ENCODE measurements around the gene FBXO10.

Gene FBXO10

DNA sequence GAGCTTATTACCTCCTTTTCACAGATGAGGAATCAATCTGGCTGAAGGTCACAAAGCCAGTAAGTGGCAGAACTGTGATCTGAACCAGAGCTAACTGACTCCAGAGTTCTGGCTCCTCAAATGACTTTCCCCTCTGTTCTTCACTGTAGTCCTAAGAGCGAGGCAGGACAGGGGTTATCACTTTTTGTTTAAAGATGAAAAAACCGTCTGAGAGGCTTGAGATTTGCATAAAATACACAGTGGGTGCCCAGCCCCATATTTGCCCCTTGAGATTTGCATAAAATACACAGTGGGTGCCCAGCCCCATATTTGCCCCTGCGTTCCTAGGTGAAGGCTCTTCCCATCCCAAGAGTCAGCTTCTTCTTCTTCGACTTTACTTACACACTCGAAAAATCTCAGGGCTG is 667 bp downstream of the FBXO10 start:
- H3K4me3 ChIP-seq (replicated peaks; ENCODE audit: insufficient read depth, low read length), result no peak overlapping the region
- H3K27me3 ChIP-seq (ENCODE audit: insufficient read depth, poor library complexity, severe bottlenecking), result no peaks in the 10 kb centered on the region
- no peak for DNase-seq (ENCODE audit: low read depth in 1 of 2, low spot score in 1 of 2)
- TF ChIP-seq, protein P1, sequence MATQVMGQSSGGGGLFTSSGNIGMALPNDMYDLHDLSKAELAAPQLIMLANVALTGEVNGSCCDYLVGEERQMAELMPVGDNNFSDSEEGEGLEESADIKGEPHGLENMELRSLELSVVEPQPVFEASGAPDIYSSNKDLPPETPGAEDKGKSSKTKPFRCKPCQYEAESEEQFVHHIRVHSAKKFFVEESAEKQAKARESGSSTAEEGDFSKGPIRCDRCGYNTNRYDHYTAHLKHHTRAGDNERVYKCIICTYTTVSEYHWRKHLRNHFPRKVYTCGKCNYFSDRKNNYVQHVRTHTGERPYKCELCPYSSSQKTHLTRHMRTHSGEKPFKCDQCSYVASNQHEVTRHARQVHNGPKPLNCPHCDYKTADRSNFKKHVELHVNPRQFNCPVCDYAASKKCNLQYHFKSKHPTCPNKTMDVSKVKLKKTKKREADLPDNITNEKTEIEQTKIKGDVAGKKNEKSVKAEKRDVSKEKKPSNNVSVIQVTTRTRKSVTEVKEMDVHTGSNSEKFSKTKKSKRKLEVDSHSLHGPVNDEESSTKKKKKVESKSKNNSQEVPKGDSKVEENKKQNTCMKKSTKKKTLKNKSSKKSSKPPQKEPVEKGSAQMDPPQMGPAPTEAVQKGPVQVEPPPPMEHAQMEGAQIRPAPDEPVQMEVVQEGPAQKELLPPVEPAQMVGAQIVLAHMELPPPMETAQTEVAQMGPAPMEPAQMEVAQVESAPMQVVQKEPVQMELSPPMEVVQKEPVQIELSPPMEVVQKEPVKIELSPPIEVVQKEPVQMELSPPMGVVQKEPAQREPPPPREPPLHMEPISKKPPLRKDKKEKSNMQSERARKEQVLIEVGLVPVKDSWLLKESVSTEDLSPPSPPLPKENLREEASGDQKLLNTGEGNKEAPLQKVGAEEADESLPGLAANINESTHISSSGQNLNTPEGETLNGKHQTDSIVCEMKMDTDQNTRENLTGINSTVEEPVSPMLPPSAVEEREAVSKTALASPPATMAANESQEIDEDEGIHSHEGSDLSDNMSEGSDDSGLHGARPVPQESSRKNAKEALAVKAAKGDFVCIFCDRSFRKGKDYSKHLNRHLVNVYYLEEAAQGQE (IDR thresholded peaks at IDR 0.05; ENCODE audit: insufficient replicate concordance, low read depth), result no peak
- TF ChIP-seq CTCF (IDR thresholded peaks at IDR 0.05; ENCODE audit: insufficient read depth, low read length), result no peak
- no peak overlapping the region for H3K27ac ChIP-seq (replicated peaks)

DNA sequence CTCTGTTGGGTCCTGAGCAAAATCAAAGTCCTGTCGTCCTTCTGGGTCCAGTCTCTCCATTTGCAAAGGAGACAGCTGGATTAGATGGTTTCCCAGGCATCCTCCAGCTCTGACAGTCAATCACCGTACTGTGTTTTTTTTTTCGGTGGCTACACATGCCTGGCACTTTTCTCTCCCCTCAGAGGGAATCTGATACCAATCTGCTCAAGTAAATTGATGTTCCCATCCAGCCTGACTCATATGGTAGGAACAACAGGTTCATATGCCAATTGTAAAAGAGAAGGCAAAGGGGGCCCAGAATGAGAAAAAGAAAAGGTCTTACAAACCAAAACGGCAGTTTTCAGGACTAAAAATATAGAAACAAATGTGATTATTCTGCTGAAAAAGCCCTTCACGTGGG is 1.2 kb downstream of the FBXO10 start:
- Histone ChIP-seq H3K27me3 (ENCODE audit: insufficient read depth, poor library complexity, severe bottlenecking) (no peaks in the 10 kb centered on the region), H3K4me3 (replicated peaks; ENCODE audit: insufficient read depth, low read length) (no peak overlapping the region), H3K27ac (replicated peaks) (no peak overlapping the region)
- no peak for DNase-seq (ENCODE audit: low read depth in 1 of 2, low spot score in 1 of 2)
- no peak for TF ChIP-seq POLR2AphosphoS5 (IDR thresholded peaks at IDR 0.05; ENCODE audit: low read depth)
- no peak for TF ChIP-seq CTCF (IDR thresholded peaks at IDR 0.05; ENCODE audit: insufficient read depth, low read length)
- TF ChIP-seq SPI1 (IDR thresholded peaks at IDR 0.05; ENCODE audit: borderline replicate concordance, low read depth), result no peak
- TF ChIP-seq, protein P1 (IDR thresholded peaks at IDR 0.05; ENCODE audit: insufficient replicate concordance, low read depth), result no peak
- TF ChIP-seq GABPA (IDR thresholded peaks at IDR 0.05; ENCODE audit: low read depth), result no peak

DNA sequence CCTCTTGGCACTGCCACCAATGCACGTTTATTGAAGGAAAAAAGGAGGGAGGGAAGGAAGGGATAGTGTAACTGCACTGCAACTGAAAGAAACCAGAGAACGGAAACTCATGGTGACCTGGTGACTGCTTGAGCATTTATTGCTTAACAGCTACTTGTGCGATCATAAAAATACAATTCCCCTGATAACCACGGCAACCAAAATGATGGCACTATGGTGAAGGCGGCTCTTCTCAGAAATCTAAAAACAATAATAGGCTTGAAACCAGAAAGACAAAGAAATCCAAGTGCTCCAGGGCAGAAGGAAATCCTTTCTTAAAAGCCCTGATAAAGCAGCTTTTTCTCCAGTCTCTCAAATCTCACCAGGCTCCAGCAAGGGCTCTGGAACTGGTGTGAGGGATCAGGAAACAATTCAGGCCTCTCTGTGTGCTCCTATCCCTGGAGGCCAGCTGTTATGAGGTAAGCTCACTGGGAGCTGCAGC is 1.9 kb downstream of the FBXO10 start:
- Histone ChIP-seq H3K27ac (replicated peaks) (no peak overlapping the region), H3K4me3 (replicated peaks; ENCODE audit: insufficient read depth, low read length) (no peak overlapping the region), H3K27me3 (ENCODE audit: insufficient read depth, poor library complexity, severe bottlenecking) (no peaks in the 10 kb centered on the region)
- DNase-seq (ENCODE audit: low read depth in 1 of 2, low spot score in 1 of 2), result no peak
- TF ChIP-seq CTCF (IDR thresholded peaks at IDR 0.05; ENCODE audit: insufficient read depth, low read length) (no peak), POLR2AphosphoS5 (IDR thresholded peaks at IDR 0.05; ENCODE audit: low read depth) (no peak), GABPA (IDR thresholded peaks at IDR 0.05; ENCODE audit: low read depth) (no peak), SPI1 (IDR thresholded peaks at IDR 0.05; ENCODE audit: borderline replicate concordance, low read depth) (no peak)
- TF ChIP-seq, protein P1 (IDR thresholded peaks at IDR 0.05; ENCODE audit: insufficient replicate concordance, low read depth), result no peak
